NCI-H748 (cell line): ENCODE results near the gene RNU2-63P.
A peak's percentile ranks its signal among the peaks of the same experiment; 100 is the strongest.
"Not testable (repeated sequence)": the region's sequence is repeated elsewhere in the genome, so short reads cannot be mapped to it uniquely, and the experiment has no call there.

Experiments
- DNase-seq: peaks from one replicate; lab custom pipeline; 2025; ENCODE audit not compliant: unreplicated experiment; lab: John Stamatoyannopoulos, UW

RNU2-63P gene

DNA sequence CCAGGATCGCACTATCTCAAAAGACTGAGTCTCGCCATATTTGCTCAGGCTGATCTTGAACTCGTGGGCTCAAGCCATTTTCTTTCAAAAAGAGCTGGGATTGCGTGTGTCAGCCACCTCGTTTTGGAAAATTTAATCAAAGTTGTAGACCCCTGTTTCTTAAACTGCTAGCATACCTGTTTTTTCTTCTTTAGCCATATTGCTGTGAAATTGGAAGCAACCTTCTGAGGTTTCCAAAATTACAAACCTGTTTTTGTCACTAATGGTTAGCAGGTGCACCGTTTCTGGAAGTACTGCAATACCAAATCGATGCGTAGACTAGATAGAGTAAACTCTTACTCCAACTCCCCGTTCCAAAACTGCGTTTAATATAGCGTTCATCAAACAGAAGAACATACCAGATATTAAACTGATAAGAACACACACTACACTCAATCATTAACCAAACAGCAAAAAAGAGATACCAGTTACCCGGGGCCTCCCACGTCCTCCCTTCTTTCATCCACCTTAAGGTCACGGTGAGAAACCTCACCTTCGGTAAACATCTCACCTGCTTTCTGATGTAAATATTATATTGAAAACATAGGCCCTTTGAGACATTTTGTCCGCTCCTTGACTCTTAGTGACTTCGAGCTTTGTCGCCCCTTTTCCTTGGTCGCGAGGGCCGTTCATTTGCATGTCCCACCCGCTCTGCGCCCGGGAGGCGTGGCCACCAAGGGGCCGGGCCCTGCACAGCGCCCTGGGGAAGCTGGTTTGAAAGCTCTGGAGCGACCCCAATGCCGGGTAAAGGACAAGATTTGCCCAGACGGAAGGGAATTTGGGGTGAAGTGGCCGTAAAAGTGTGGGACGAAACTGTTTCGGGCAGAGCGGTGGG is at the start of gene RNU2-63P:
Gene RNU2-63P (minus strand): TSS at position 462 of the 874 bp plus-strand sequence.
- peak; percentile 85 for DNase-seq

DNA sequence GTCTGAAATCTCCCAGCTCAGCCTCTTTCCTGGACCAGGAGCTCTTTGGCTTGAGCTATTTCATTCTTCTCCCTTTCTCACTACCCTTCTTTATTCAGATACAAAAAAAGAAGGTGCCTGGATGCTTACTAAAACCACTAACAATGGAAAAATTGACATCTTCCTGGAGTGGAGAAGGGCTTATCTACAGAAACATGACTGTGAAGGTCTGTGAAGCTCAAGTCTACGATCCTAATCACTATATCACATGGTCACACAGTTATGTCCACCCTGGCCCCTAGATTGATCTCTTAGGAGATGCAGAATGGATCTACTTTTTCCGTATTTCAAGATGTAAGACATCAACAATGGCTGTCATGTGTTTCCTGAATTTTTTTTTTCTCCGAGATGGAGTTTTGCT is 44.9 kb upstream of the RNU2-63P start:
- no peak for DNase-seq

DNA sequence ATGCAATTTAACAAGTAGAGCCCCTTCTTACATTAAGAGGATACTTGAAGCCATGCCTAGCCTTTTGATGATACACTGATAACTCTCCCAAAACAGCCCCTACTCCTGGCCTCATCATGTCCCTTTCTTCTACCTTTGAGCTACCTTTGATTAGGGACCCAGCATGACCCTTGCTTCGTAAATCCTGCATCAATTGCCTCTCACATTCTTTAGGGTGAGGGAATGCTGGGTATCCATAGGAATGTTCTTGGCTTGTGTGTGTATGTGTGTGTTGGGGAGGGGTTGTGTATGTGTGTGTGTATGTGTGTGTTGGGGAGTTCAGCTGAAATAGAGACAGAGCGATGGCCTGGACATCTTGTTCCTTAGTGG is 44.5 kb upstream of the RNU2-63P start:
- DNase-seq: no peak

DNA sequence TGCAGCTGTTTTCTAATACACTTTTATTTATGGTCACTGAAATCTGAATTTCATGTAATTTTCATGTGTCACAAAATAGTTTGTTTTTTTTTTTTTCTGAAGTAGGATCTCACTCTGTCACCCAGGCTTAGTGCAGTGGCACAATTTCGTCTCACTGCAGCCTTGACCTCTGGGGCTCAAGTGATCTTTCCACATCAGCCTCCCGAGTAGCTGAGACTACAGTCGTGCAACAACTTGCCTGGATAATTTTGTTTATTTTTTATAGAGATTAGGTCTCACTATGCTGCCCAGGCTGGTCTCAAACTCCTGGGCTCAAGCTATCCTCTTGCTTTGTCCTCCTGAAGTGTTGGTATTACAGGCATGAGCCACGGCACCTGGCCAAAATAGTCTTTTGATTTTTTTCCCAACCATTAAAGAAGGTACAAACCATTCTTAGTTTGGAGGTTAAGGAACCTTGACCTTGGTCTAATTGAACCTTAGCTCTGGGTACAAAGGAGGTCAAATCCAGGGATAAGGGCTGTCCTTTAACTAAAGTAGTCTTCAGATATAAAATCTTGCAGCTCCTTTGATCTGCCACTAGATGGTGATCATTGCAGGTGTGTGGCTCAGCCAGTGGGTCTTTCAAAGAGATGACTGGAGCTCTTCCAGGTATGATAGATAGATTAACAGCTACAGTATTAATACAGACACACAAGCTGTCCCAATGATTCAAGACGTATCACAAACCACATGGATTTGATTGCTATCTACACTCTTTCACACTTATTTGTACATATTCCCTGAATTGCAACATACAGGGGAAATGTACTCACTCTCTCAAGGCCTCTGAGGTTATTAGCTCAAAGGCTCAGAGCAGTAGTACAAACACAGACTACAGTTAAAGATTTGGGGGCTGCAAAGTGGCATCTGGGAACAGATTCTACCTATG is 43.9 kb upstream of the RNU2-63P start:
- DNase-seq: peak; percentile 49

DNA sequence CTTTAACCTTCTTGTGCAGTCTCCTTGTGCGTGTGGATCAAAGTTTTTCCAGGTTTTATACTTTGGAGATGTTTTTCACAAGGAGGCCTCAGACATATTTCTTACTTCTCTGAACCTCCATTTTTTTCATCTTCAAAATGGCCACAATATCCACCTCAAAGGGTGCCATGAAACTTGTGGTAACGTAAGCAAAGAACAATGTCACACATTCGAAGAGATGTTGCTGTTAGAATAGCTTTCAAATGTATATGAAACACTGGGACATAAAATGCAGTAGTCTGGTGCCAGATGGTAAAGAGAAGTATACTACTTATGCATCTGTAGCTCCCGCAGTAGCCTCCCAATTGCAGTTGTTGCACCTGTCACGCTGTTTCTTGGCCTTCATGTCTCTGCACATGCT is 41.8 kb upstream of the RNU2-63P start:
- no peak for DNase-seq

DNA sequence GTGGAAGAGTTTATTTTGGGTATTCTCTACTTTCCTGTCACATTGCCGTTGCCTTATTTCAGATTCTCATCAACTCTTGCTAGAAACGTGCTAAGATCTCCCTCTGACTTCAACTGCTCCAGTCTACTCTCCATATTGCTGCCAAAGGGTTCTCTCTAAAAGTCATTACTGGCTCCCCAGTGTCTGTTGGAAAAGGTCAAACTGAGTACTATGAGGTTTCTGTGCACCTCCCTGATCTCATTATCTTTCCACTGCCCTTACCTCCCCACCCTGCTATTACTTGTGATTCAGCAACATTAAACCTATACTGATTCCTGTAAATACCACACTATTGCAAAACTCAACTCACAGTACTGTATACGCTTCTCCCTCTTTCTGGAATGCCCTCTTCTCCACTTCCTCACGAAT is 41.1 kb upstream of the RNU2-63P start:
- no peak for DNase-seq

DNA sequence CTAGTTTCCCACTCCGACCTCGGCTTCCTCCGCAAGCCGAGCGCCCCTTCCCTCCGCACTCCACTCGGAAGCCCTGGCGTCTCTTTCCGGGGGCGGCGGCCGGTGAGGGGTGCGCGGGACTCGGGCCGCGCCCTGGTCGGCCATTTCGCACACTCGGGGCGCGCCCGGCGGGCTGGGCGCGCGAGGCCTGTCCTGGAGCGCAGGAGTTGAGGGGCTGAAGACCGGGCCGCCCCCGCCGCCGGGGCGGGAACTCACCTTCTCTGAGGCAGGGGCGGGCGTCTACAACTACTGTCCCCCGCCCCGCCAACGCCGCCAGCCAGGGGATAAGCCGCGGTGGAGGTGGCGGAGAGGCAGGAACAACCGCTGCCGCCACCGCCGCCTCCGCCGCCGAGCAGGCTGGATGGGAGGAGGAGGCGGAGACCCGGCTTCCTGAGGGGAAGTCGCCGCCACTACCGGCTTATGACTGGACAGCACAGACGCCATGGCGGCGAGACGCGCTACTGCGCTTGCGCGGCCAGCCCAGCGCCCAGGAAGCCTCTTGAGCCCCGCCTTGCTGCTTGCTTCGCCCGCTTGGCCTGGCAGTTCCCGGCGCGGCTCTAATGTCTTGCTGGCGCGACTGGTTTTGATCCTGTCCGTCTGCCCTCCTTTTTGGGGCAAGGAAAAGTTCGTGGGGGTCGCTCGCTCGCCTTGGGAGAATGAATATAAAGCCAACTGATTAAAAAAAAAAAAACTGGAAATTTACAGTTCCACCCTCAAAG is 39.2 kb upstream of the RNU2-63P start, which contains the start of gene KRCC1:
Gene KRCC1 (minus strand): TSS at position 413 of the 758 bp plus-strand sequence. CDS start 27,220 bp downstream, outside the sequence.
- DNase-seq: peak; percentile 93

DNA sequence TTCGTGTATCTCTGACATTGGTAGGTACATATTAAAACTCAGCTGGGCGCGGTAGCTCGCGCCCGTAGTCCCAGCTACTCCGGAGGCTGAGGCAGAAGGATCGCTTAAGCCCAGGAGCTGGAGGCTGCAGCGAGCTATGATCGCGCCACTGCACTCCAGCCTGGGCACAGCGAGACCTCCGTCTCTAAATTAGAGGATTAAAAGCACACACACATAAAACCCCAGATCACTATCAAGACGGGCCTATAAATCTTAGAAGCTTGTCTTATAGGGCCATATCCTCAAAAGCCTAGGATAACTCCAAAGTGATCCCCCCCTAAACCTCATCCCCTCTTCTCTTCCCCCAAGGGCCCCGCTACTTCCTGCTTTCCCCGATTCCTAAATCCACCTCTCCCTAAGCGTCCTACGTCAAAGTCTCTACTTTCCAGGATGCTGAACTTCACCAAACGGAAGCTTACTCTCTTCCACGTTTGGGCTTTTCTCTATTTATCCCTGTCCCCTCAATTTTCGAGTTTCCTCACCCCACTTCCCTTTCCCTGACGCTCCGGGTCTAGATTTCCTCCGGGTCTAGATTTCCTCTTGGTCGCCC is 38.5 kb upstream of the RNU2-63P start:
- peak; percentile 41 for DNase-seq

DNA sequence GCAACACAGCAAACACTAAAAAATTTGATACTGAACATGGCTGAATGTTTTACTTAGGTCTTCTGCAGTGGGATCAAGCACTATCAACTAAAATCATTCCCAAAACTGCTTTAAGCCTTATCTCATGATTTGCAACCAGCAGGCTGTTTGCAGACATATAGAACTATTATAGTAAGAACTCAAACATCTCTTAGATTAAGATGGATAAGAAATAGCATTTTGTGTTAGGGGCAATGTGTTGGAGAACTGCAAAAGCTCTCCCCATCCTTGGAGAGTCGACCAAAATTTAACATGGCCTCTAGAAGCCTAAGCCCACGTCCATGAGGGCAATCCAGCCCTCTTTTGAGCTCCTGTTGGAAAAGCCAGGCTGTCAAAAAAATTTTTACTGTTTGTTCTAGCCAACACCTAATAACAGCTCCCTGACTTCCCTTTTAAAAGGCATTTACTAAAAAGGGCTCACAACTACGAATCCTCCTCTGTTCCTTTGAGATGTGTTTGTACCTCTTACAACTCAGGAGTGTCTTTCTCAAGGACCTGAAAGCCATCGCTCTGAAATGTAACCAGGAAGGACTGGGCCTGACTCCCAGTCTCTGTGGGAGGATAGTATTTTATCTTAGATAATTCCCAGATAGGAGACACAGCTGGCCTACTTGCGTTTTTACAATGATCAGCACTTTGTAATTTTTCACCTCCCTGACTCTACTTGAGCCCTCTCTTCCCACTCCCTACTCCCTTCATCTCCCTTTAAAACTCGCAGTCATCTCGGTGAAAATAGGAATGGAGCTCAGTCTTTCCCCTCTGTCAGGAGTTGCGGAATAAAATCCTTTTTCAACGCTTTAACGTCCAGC is 37.8 kb upstream of the RNU2-63P start:
- DNase-seq: no peak

DNA sequence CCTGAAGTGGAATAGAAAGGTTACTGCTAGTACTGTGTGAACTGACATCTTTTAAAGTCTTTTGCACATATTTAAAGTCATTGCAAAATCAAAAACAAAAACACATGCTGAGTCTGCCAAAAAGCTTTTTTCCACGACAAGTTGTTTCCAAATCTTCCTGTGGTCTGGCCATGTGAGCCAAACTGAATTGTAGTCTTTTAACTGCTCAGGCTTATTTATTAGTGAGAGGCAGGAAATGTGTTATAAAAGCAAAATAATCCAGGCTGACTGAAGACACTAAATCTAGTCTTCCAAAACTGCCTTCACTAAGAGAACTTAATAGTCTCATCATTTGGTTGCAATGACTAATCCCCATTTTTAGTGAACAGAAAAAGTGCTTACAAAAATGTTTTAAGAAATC is 36.9 kb upstream of the RNU2-63P start:
- no peak for DNase-seq

DNA sequence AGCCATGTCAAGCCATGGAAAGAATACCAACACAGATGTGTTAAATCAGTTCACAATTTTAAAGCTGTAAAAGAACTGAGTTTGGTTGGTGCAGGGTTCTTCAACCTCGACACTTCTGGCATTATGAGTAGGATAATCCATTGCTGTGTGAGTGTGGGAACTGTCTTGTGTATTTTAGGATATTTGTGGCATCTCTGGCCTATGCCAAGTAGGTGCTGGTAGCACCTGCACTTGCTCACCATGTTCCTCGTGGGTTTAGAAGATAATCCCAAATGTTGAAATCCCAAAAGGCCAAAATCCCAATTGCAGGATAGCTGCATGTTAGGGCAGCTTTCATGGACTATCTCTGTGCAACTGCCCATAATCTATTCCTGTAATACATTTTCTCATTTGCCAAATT is 35.4 kb upstream of the RNU2-63P start:
- DNase-seq: no peak

DNA sequence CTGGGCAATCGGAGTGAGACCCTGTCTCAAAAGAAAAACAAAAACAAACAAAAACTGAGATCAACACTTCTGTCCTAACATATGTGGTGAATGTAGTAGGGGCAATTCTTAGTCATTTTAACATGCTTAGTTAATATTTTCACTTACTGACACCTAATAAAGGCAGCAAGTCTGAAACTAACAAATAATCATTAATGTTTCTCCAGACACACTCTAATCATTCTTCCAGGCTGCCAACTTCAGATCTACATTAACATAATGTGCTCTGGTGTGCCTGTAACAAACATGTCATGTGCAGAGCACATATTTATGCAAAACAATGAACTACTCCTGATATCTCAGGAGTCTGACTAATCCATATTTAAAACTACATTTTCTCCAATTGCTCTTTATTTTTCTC is 33.3 kb upstream of the RNU2-63P start:
- DNase-seq: no peak

DNA sequence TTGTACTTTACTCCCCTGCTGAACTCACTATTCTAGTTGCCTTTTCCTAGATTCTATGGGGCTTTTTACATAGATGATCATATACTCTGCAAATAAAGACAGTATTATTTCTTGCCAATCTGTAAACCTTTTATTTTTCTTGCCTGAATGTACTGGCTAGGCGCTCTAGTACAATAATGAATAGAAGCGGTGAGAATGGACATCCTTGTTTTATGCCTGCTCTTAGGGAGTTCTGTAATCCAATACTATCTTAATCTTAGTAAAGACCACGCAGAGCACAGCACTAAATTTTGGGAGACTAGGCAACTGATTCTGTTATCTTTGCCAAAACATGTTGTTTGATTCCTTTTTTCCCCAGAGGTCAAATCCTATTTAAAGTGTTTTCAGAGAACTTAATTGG is 32.2 kb upstream of the RNU2-63P start:
- DNase-seq: no peak

DNA sequence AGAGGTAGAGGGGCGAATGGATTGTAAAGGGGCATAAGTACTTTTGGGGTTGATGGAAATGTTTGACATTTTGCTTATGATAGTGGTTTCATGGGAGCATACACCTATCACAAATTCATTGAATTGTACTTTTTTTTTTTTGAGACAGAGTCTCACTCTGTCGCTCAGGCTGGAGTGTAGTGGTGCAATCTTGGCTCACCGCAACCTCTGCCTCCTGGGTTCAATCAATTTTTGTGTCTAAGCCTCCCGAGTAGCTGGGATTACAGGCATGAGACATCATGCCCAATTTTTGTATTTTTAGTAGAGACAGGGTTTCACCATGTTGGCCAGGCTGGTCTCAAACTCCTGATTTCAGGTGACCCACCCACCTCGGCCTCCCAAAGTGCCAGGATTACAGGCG is 29.2 kb upstream of the RNU2-63P start:
- DNase-seq: not testable (repeated sequence)

DNA sequence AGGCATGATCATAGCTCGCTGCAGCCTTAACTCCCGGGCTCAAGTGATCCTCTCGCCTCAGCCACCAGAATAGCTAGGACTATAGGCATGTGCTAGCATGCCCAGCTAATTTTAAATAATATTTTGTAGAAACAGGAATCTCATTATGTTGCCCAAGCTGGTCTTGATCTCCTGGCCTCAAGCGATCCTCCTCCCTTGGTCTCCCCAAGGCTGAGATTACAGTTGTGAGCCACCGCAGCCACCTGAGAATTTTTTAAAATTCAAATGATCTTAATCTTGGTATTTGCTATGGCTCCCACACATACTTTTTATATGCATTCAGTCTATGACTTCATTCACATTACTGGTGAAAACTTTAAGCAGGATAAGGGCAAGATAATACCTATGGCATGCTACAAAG is 26.1 kb upstream of the RNU2-63P start:
- DNase-seq: no peak

DNA sequence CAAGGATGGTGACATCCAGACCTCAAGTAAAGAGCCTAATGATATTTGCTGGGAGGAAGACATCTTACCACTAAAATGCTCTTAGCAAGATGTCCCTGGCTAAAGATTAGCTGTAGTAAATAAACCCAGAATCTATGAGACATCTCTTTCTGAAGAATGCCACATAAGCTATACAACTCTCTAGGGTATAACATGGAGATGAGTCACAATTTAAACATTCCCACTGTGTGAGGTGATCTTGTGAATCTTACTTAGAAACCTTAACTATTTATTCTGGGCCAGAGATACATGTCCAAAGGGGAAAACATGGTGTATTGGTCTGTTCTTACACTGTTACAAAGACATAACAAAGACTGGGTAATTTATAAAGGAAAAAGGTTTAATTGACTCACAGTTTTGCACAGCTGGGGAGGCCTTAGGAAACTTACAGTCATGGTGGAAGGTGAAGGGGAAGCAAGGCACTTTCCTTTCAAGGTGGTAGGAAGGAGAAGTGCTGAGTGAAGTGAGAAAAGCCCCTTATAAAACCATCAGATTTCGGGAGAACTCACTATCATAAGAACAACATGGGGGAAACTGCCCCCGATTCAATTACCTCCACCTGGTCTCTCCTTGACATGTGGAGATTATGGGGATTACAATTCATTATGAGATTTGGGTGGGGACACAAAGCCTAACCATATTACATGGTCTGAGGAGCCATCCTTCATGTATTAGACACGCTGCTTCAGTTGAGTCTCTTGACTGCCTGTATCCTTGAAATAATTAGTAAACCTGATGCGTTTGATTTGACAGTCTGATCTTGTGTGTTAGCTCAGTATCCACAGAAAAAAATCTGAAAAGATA is 22.1 kb upstream of the RNU2-63P start:
- no peak for DNase-seq

DNA sequence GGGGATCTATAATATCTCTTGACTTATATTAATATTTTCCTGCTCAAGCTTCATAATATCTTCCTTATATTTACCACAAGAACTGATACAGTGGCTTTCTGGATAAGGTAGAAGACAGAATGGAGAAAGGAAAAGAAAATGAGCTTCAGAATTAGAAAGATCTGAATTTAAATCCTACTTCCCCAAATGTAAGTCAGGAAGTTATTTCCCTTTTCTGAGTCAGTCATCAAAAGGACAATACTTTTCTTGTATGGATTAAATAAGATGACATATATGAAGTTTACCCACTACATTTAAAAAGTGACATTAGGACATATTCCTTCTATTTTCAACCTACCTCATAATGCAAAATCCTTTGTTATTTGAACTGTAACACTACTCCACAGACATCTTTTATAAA is 20.3 kb upstream of the RNU2-63P start:
- DNase-seq: no peak

DNA sequence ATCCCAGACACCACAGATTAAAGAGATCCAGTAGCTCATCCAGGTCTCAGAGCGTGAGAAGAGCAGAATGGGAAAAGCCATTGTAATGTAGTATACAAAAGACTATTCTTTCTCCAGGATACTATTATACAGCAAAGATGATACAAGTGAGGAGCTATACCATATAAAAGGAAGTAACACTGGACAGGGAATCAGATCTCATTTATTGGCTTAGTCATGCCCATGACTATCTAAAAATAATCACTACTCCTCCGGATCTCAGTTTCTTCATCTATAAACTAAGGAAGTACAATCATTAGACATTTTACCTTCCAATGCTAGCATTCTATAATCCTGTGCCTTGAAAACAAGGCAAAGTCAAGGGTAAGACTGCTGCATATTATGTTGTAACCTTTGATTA is 19.8 kb upstream of the RNU2-63P start:
- DNase-seq: no peak
